ENCODE data around the gene ZNF227.

GRCh38 chr19:44278181-44278690, 65.9 kb downstream of the ZNF227 start:
- TF ChIP-seq EZH2 (IDR thresholded peaks at IDR 0.05; ENCODE audit: low read length, unreplicated experiment) (no peak), CTCF (conservative IDR thresholded peaks at IDR 0.05; ENCODE audit: low read depth, low read length) (no peak), EZH2phosphoT487 (IDR thresholded peaks at IDR 0.05; ENCODE audit: borderline replicate concordance, low read length) (no peak)

Measured in PC-3 (cell line).